ENCODE results near the gene DSE.

The DSE gene

GRCh38 chr6:116482780-116483179, 112.0 kb downstream of the DSE start:
- DNase-seq (ENCODE audit: low read depth), result no peak
- TF ChIP-seq CTCF (conservative IDR thresholded peaks at IDR 0.05; ENCODE audit: control insufficient read depth, insufficient read depth, low read depth, low read length), result no peak
- H3K4me3 ChIP-seq (ENCODE audit: control insufficient read depth, low read depth, low read length), result no peak overlapping the region

GRCh38 chr6:116483616-116484015, 112.9 kb downstream of the DSE start:
- TF ChIP-seq CTCF (conservative IDR thresholded peaks at IDR 0.05; ENCODE audit: control insufficient read depth, insufficient read depth, low read depth, low read length), result no peak

GRCh38 chr6:116485559-116486184, 114.9 kb downstream of the DSE start:
- no peak overlapping the region for H3K4me3 ChIP-seq (ENCODE audit: control insufficient read depth, low read depth, low read length)
- no peak for TF ChIP-seq CTCF (conservative IDR thresholded peaks at IDR 0.05; ENCODE audit: control insufficient read depth, insufficient read depth, low read depth, low read length)
- peak; percentile 55 for DNase-seq (ENCODE audit: low read depth)

More at GRCh38 chr6:116483616-116484015, 112.9 kb downstream of the DSE start:
- no peak for DNase-seq (ENCODE audit: low read depth)
- no peak overlapping the region for H3K4me3 ChIP-seq (ENCODE audit: control insufficient read depth, low read depth, low read length)

GRCh38 chr6:116491610-116492330, 121.0 kb downstream of the DSE start:
- no peak overlapping the region for H3K4me3 ChIP-seq (ENCODE audit: control insufficient read depth, low read depth, low read length)
- no peak for TF ChIP-seq CTCF (conservative IDR thresholded peaks at IDR 0.05; ENCODE audit: control insufficient read depth, insufficient read depth, low read depth, low read length)
- DNase-seq (ENCODE audit: low read depth), result no peak

- no peak for TF ChIP-seq CTCF (conservative IDR thresholded peaks at IDR 0.05; ENCODE audit: control insufficient read depth, insufficient read depth, low read depth, low read length)
- no peak for DNase-seq (ENCODE audit: low read depth)
- H3K4me3 ChIP-seq (ENCODE audit: control insufficient read depth, low read depth, low read length), result no peak overlapping the region
Measured at GRCh38 chr6:116492331-116493067, 121.8 kb downstream of the DSE start.
